Right lobe of liver (tissue), 6 donors: Measurements from ENCODE around the gene GFPT1. TPM values are rescaled to one million over a fixed set of nuclear protein-coding genes. Genes with fewer than 3 reads are reported as not detected.
"Not testable (repeated sequence)": the region's sequence is repeated elsewhere in the genome, so short reads cannot be mapped to it uniquely, and the experiment has no call there.

Source experiments
- ATAC-seq, 4 donors: fragments of 200-7000 bp; cut with Tn5 transposase; one replicate each; pipeline ENCODE4 v1.9.1; 2020; ENCODE audit warnings: mild to moderate bottlenecking in 4 of 4, moderate library complexity in 4 of 4
- DNase-seq, 3 donors: peaks; one replicate each; pipeline ENCODE4 v3.0.0-alpha.2; 2020
- H3K27ac ChIP-seq, 3 donors: fragments of 200-600 bp; one replicate each; pipeline ENCODE4 v1.8.0; 2022
- H3K27me3 ChIP-seq, 2 donors: fragments of 200-600 bp; one replicate each; pipeline ENCODE4 v1.8.0; 2022
- H3K36me3 ChIP-seq, 4 donors: fragments of 200-600 bp; sonication (generic) in 1 of 4; one replicate each; pipeline versions ENCODE4 v1.5.1 to v1.8.0; 2017 to 2022; ENCODE audit warnings: control low read depth in 1 of 4
- H3K4me1 ChIP-seq, 4 donors: fragments of 200-600 bp; sonication (generic) in 1 of 4; one replicate each; pipeline versions ENCODE4 v1.5.1 to v1.8.0; 2017 to 2022; ENCODE audit warnings: control low read depth in 1 of 4
- H3K4me3 ChIP-seq, 3 donors: fragments of 200-600 bp; one replicate each; pipeline ENCODE4 v1.8.0; 2022
- H3K9me3 ChIP-seq, 4 donors: fragments of 200-600 bp; sonication (generic) in 1 of 4; one replicate each; pipeline versions ENCODE4 v1.5.1 to v1.8.0; 2017 to 2022; ENCODE audit warnings: control low read depth in 1 of 4
- POLR2A ChIP-seq: fragments of 450-650 bp; IDR thresholded peaks from one replicate; pipeline ENCODE4 v1.6.1; 2017; ENCODE audit warnings: antibody characterized with exemption, mild to moderate bottlenecking
- WGBS: methylation state at CpG from one replicate; pipeline ENCODE4 v1.1.6; 2018; ENCODE audit warnings: low coverage, low lambda C conversion rate; ENCODE audit not compliant: insufficient coverage; ENCODE audit errors: missing lambda C conversion rate; 5-methylcytosine and 5-hydroxymethylcytosine counted together
- intact Hi-C, 2 donors: fragments of 100-400 bp; cut with DNase I; formaldehyde crosslinking; loops; one replicate each; pipeline versions ENCODE4 v1.11.2 to v1.14.1; 2022
- total RNA-seq, 6 experiments: library from RNA; depleted of rRNA in 2 of 6; stranded (reverse); fragments of >200 nt in 2 of 6; fragmentation: NEBNext Ultra II Directional in 3 of 6; extraction: Animal tissue kit (Norgen Biotek cat#: 25700) in 3 of 6; gene quantifications; one replicate each; pipeline versions ENCODE4 v1.1.0 to v1.2.4, GENCODE V29; 2016 to 2023
- TF ChIP-seq, protein P1 (sequence below), 4 donors: fragments of 200-600 bp in 3 of 4; fragments of 450-650 bp in 1 of 4; IDR thresholded peaks; one replicate each; pipeline versions ENCODE4 v1.5.1 to v1.8.0; 2016 to 2022; ENCODE audit warnings: antibody characterized with exemption in 4 of 4, mild to moderate bottlenecking in 2 of 4
- donor health status: DM: no; HTN: yes; CAD: no.
- donor health status: DM: no; HTN: no; CAD: no.
- donor health status: DM: no; HTN: no; CAD: no.
- donor health status: DM: no; HTN: yes; CAD: no.
- donor health status: DM: no; HTN: yes; CAD: no.

GFPT1 gene
- total RNA-seq, 6 experiments from 2014 or later: 20.7 to 46.1 (median 30.5) TPM

DNA sequence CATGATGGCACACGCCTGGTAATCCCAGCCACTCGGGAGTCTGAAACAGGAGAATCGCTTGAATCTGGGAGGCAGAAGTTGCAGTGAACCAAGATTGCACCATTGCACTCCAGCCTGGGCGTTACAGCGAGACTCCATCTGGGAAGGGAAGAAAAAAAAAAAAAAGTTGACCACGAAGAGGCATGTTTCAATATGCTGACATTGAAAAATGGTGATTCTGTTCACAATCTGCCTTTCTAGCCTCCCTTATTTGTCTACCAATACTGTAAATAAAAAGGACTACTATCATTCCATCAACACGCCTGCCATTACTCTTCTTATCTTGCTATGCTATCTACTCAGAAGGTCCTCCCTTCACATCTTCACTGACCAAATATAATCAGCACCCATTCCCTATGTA lies 18.4 kb downstream of the GFPT1 start:
- no peaks in the 10 kb centered on the region for H3K4me1 ChIP-seq
- H3K27ac ChIP-seq: no peak overlapping the region
- intact Hi-C loops: no loop called here
- no peaks in the 10 kb centered on the region for H3K9me3 ChIP-seq
- H3K36me3 ChIP-seq: peaks cover 4 to 56% (median 35%) of the 10 kb centered on the region in 4 donors
- no peak for TF ChIP-seq POLR2A
- TF ChIP-seq, protein P1, sequence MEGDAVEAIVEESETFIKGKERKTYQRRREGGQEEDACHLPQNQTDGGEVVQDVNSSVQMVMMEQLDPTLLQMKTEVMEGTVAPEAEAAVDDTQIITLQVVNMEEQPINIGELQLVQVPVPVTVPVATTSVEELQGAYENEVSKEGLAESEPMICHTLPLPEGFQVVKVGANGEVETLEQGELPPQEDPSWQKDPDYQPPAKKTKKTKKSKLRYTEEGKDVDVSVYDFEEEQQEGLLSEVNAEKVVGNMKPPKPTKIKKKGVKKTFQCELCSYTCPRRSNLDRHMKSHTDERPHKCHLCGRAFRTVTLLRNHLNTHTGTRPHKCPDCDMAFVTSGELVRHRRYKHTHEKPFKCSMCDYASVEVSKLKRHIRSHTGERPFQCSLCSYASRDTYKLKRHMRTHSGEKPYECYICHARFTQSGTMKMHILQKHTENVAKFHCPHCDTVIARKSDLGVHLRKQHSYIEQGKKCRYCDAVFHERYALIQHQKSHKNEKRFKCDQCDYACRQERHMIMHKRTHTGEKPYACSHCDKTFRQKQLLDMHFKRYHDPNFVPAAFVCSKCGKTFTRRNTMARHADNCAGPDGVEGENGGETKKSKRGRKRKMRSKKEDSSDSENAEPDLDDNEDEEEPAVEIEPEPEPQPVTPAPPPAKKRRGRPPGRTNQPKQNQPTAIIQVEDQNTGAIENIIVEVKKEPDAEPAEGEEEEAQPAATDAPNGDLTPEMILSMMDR (IDR thresholded peaks at IDR 0.05): no peak
- no peak overlapping the region for H3K4me3 ChIP-seq
- H3K27me3 ChIP-seq: no peaks in the 10 kb centered on the region
- DNase-seq: no peak
- no peak for ATAC-seq
- WGBS: 91% methylated on average over 4 of the region's 7 CpGs

DNA sequence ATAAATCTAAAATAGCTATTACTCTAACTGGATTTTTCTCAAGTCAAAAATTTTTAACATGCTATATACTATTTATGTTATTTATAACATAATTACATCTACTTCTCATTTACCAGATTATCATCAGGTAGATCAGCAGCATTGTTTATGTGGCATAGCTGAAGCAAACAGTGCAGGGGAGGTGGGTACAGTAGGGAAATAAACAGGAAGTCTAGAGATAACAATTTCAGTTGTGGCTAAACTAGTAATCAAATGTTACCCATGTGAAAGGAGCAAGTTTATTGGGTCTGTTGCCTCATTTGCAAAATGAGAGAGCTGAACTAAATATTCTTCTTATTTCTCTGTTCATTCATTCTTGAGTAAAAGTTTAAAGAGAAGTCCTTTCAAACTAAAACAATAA lies 27.7 kb downstream of the GFPT1 start:
- no peak overlapping the region for H3K4me3 ChIP-seq
- H3K27ac ChIP-seq: no peak overlapping the region
- ATAC-seq (no peak), DNase-seq (no peak)
- peaks cover 0 to 10% (median 0%) of the 10 kb centered on the region in 4 donors for H3K4me1 ChIP-seq
- intact Hi-C loops: no loop called here
- H3K36me3 ChIP-seq: peaks cover 18 to 66% (median 45%) of the 10 kb centered on the region in 4 donors
- TF ChIP-seq, protein P1 (IDR thresholded peaks at IDR 0.05): no peak
- no peaks in the 10 kb centered on the region for H3K9me3 ChIP-seq
- no peaks in the 10 kb centered on the region for H3K27me3 ChIP-seq

DNA sequence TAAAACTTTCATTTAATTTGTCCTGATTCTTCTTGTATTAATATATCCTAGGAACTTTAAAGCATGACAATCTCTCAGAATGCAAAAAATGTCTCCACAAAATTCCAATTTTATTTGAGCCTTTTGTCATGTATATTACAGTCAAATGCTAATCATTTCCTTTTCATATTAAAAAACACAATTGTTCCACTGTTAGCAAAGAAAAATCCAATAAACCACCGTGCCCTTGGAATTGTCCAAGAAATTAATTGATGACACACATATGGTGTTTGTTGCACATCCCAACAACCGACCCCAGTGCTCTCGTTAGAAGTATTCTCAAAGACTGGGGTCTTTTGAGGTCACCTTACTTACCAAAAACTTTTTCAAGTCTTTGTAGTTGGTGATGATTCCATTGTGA lies 28.1 kb downstream of the GFPT1 start:
- TF ChIP-seq POLR2A: no peak
- TF ChIP-seq, protein P1 (IDR thresholded peaks at IDR 0.05): no peak
- ATAC-seq: no peak
- DNase-seq: no peak
- H3K4me1 ChIP-seq: peaks cover 0 to 10% (median 0%) of the 10 kb centered on the region in 4 donors
- peaks cover 18 to 71% (median 47%) of the 10 kb centered on the region in 4 donors for H3K36me3 ChIP-seq
- 81% methylated on average over 3 of the region's 3 CpGs for WGBS
- H3K4me3 ChIP-seq: no peak overlapping the region
- H3K9me3 ChIP-seq: no peaks in the 10 kb centered on the region
- H3K27me3 ChIP-seq: no peaks in the 10 kb centered on the region
- intact Hi-C loops: no loop called here
- no peak overlapping the region for H3K27ac ChIP-seq

DNA sequence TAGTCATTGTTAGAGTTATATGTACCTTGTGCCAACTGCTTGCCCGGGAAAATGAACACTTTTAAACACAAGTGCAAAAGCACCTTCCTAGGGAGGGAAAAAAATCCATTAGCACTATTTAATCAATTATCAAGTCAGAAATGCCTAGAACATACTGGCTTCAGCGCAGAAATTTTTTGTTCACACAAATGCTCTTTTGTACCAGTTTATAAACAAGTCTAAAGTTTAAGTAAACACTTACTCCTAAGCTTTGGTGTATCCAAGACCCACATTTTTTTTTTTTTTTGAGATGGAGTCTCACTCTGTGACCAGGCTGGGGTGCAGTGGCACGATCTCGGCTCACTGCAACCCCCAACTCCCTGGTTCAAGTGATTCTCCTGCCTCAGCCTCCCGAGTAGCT lies 30.6 kb downstream of the GFPT1 start:
- ATAC-seq (peak in 3 of 4 donors; percentile 42 to 85 (median 70)), DNase-seq (no peak)
- TF ChIP-seq, protein P1 (IDR thresholded peaks at IDR 0.05): no peak
- no peak for TF ChIP-seq POLR2A
- intact Hi-C loops: no loop called here
- H3K27ac ChIP-seq: peak overlapping the region in 1 of 3 donors; percentile 66
- 27% methylated on average over 4 of the region's 5 CpGs for WGBS
- H3K4me1 ChIP-seq: peaks cover 0 to 10% (median 0%) of the 10 kb centered on the region in 4 donors
- H3K9me3 ChIP-seq: no peaks in the 10 kb centered on the region
- no peaks in the 10 kb centered on the region for H3K27me3 ChIP-seq
- H3K36me3 ChIP-seq: peaks cover 15 to 52% (median 39%) of the 10 kb centered on the region in 4 donors
- H3K4me3 ChIP-seq: no peak overlapping the region

DNA sequence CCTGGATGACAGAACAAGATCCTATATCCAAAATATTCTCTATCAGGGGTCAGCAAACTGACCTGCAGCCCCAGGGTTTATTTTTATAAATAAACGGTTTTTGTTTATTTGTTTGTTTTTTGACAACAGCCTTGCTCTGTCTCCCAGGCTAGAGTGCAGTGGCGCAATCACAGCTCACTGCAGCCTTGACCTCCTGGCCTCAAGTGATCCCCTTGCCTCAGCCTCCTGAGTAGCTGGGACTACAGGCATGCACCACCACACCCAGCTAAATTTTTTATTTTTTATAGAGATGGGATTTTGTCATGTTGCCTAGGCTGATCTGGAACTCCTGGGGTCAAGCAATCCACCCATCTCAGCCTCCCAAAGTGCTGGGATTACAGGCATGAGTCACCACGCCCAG lies 32.1 kb downstream of the GFPT1 start:
- H3K36me3 ChIP-seq: peaks cover 12 to 56% (median 32%) of the 10 kb centered on the region in 4 donors
- H3K27me3 ChIP-seq, intact Hi-C loops, H3K9me3 ChIP-seq, H3K4me3 ChIP-seq, DNase-seq, H3K4me1 ChIP-seq, H3K27ac ChIP-seq: not testable (repeated sequence)
- ATAC-seq: peak in 2 of 4 donors; percentile 16 to 23
- WGBS: 74% methylated on average over 3 of the region's 3 CpGs
